K562 (cell line): ENCODE measurements around the gene STK32C. TPM values are rescaled to one million over a fixed set of nuclear protein-coding genes. Genes with fewer than 3 reads are reported as not detected.

Source experiments
- ATAC-seq: fragments of 200-7000 bp; cut with Tn5 transposase; 3 replicates; pipeline ENCODE4 v1.9.1; 2020; ENCODE audit warnings: moderate library complexity
- BruUV-seq: library from RNA; stranded (reverse); fragments of 400-500 nt; replicated peaks from 2 replicates; lab custom pipeline; 2021; lab: Mats Ljungman, UMichigan
- CTCF ChIA-PET: fragments of 300-600 bp; formaldehyde crosslinking; extraction: SDS; loops from one replicate; lab custom pipeline; 2021; ENCODE audit warnings: low intra/inter-chr PET ratio; lab: Yijun Ruan, JAX
- POLR2A ChIA-PET: fragments of 300-600, 350-650 bp; sonication (Branson Sonifier 250); formaldehyde crosslinking; extraction: SDS; loops from one replicate; lab custom pipeline; 2021; ENCODE audit warnings: antibody characterized with exemption, inconsistent platforms; lab: Yijun Ruan, JAX
- DNase-seq, 4 experiments: peaks; one replicate each; pipeline versions ENCODE4 v3.0.0 to v3.0.0-alpha.2; 2011 to 2018; ENCODE audit warnings: low spot score in 3 of 4, mixed read lengths in 3 of 4; ENCODE audit errors: extremely low read depth in 1 of 4
- FAIRE-seq: peaks from 2 replicates; lab custom pipeline; 2011; peaks lifted over from hg19 to GRCh38; lab: Jason Lieb, UNC
- H2AFZ ChIP-seq: 2 replicates; pipeline ENCODE4 v1.6.0; 2011; ENCODE audit warnings: low read depth, low read length, control low read depth, inconsistent platforms
- H3K27ac ChIP-seq: fragments of 200-600 bp; 3 replicates; pipeline ENCODE4 v1.8.0; 2011; ENCODE audit warnings: low read depth, mild to moderate bottlenecking, control low read depth, inconsistent platforms, low read length, moderate library complexity, mixed read lengths; ENCODE audit errors: extremely low read depth
- H3K27me3 ChIP-seq, 2 experiments: fragments of 300-600 bp in 1 of 2; 2 replicates in 1 of 2; 3 replicates in 1 of 2; pipeline versions ENCODE4 v1.6.0 to v1.8.0; 2011; ENCODE audit warnings: inconsistent platforms in 2 of 2, low read length in 2 of 2, mild to moderate bottlenecking in 1 of 2, mixed read lengths in 1 of 2, moderate library complexity in 1 of 2; ENCODE audit not compliant: control insufficient read depth in 2 of 2, insufficient read depth in 2 of 2
- H3K36me3 ChIP-seq: fragments of 300-600 bp; 3 replicates; pipeline ENCODE4 v1.8.0; 2011; ENCODE audit warnings: mild to moderate bottlenecking, low read length, inconsistent platforms; ENCODE audit not compliant: control insufficient read depth, insufficient read depth
- H3K4me1 ChIP-seq, 2 experiments: fragments of 200-600 bp in 1 of 2; replicated peaks in 1 of 2; 2 replicates in 1 of 2; 3 replicates in 1 of 2; pipeline versions ENCODE4 v1.5.1 to v1.8.0; 2011; ENCODE audit warnings: inconsistent platforms in 2 of 2, low read length in 2 of 2, mild to moderate bottlenecking in 1 of 2, mixed read lengths in 1 of 2, moderate library complexity in 1 of 2; ENCODE audit not compliant: control insufficient read depth in 2 of 2, insufficient read depth in 2 of 2
- H3K4me2 ChIP-seq: 2 replicates; pipeline ENCODE4 v1.6.1; 2011; ENCODE audit warnings: low read length, control low read depth, inconsistent platforms, mixed read lengths; ENCODE audit not compliant: insufficient read depth
- H3K4me3 ChIP-seq: fragments of 200-600 bp; sonication (generic), shearing (Covaris generic); 2 replicates; pipeline ENCODE4 v1.5.1; 2016; ENCODE audit warnings: control low read depth, inconsistent platforms
- H3K79me2 ChIP-seq: fragments of 200-600 bp; 3 replicates; pipeline ENCODE4 v1.8.0; 2011; ENCODE audit warnings: low read length, inconsistent platforms; ENCODE audit not compliant: control insufficient read depth, insufficient read depth
- H3K9ac ChIP-seq, 2 experiments: 2 replicates each; pipeline versions ENCODE4 v1.6.0 to v1.6.1; 2011; ENCODE audit warnings: low read depth in 2 of 2, low read length in 2 of 2, control low read depth in 1 of 2, inconsistent platforms in 1 of 2, mild to moderate bottlenecking in 1 of 2, mixed read lengths in 1 of 2; ENCODE audit not compliant: insufficient read depth in 1 of 2
- H3K9me1 ChIP-seq: one replicate; pipeline ENCODE4 v1.6.0; 2011; ENCODE audit warnings: inconsistent platforms, mild to moderate bottlenecking, low read length, moderate library complexity; ENCODE audit not compliant: control insufficient read depth, insufficient read depth
- H3K9me3 ChIP-seq: replicated peaks from 2 replicates; pipeline ENCODE4 v1.5.1; 2011; ENCODE audit warnings: low read depth, low read length, inconsistent platforms; ENCODE audit not compliant: control insufficient read depth, insufficient read depth
- H4K20me1 ChIP-seq: replicated peaks from 2 replicates; pipeline ENCODE4 v1.6.1; 2011; ENCODE audit warnings: low read length, inconsistent platforms, mixed read lengths; ENCODE audit not compliant: control insufficient read depth, insufficient read depth
- CC2D1A ChIP-seq: fragments of 450-650 bp; IDR thresholded peaks from 2 replicates; pipeline ENCODE4 v1.6.1; 2017; ENCODE audit warnings: mild to moderate bottlenecking
- IRF9 ChIP-seq: fragments of 450-650 bp; IDR thresholded peaks from 2 replicates; pipeline ENCODE4 v1.6.1; 2016; ENCODE audit warnings: missing biosample characterization, missing genetic modification characterization
- NR4A1 ChIP-seq, 2 experiments: fragments of 250-450 bp in 1 of 2; fragments of 450-650 bp in 1 of 2; sonication (Bioruptor Pico) in 1 of 2; IDR thresholded peaks; 2 replicates each; pipeline versions ENCODE4 v1.4.0 to v1.6.1; 2016 to 2020; ENCODE audit warnings: mild to moderate bottlenecking in 2 of 2, missing compliant biosample characterization in 1 of 2, missing genetic modification characterization in 1 of 2, moderate library complexity in 1 of 2
- PKNOX1 ChIP-seq: fragments of 450-650 bp; IDR thresholded peaks from 2 replicates; pipeline ENCODE4 v1.6.1; 2016
- POLR3A ChIP-seq: IDR thresholded peaks from 2 replicates; pipeline ENCODE4 v1.6.1; 2011; ENCODE audit warnings: borderline replicate concordance, mild to moderate bottlenecking, moderate library complexity; ENCODE audit not compliant: insufficient read length, insufficient read depth; ENCODE audit errors: extremely low read depth
- POLR3G ChIP-seq: IDR thresholded peaks from 2 replicates; pipeline ENCODE4 v1.6.1; 2011; ENCODE audit not compliant: insufficient read length, insufficient replicate concordance; ENCODE audit errors: extremely low read depth
- SNIP1 ChIP-seq: fragments of 450-650 bp; IDR thresholded peaks from 2 replicates; pipeline ENCODE4 v1.7.1; 2017; ENCODE audit warnings: low read depth, mild to moderate bottlenecking
- SOX6 ChIP-seq: fragments of 450-650 bp; IDR thresholded peaks from 2 replicates; pipeline ENCODE4 v1.6.1; 2014; ENCODE audit warnings: mild to moderate bottlenecking
- UBTF ChIP-seq, 2 experiments: IDR thresholded peaks; 2 replicates each; pipeline ENCODE4 v1.6.1; 2012; ENCODE audit warnings: improper control_type of control experiment in 2 of 2, low read depth in 2 of 2, low read length in 2 of 2, borderline replicate concordance in 1 of 2
- ZBTB8A ChIP-seq: fragments of 450-650 bp; IDR thresholded peaks from 2 replicates; pipeline ENCODE4 v1.6.1; 2018; ENCODE audit warnings: mild to moderate bottlenecking, moderate library complexity; ENCODE audit not compliant: partially characterized antibody
- ZNF717 ChIP-seq: fragments of 250-450 bp; sonication (Bioruptor Pico); IDR thresholded peaks from 2 replicates; pipeline ENCODE4 v1.5.0; 2021
- WGBS: fragments of 100-300 bp; shearing (Covaris generic); methylation state at CpG from one replicate; pipeline ENCODE4 v1.1.6; 2016; ENCODE audit warnings: low coverage, mixed read lengths; ENCODE audit not compliant: insufficient coverage; ENCODE audit errors: missing lambda C conversion rate; 5-methylcytosine and 5-hydroxymethylcytosine counted together
- in situ Hi-C: fragments of 300-500 bp; cut with MboI; formaldehyde crosslinking; loops from 4 replicates; pipeline ENCODE4 v1.15.0; 2018; ENCODE audit warnings: inconsistent platforms, mixed read lengths
- intact Hi-C: fragments of 100-400 bp; cut with micrococcal nuclease; formaldehyde crosslinking; loops from 2 replicates; pipeline ENCODE4 v1.14.2; 2022
- polyA plus RNA-seq, 8 experiments: library from polyadenylated mRNA; depleted of rRNA in 4 of 8; stranded (reverse) in 5 of 8; unstranded in 3 of 8; fragments of >200 nt; fragmentation: Nextera tagmentation in 2 of 8; fragmentation: Illumina TruSeq in 1 of 8; extraction: Ambion mirVana in 2 of 8; extraction: Trizol in 1 of 8; gene quantifications; 2 replicates each; pipeline versions ENCODE4 v1.2.1 to v1.2.3, GENCODE V29; 2011 to 2014; ENCODE audit warnings: inconsistent platforms in 1 of 8, missing spikeins in 1 of 8
- total RNA-seq, 7 experiments: library from RNA; depleted of rRNA in 6 of 7; stranded (reverse); fragments of >200 nt in 6 of 7; fragmentation: Illumina TruSeq in 2 of 7; extraction: Trizol in 2 of 7; gene quantifications; 2 replicates each; pipeline versions ENCODE4 v1.2.1 to v1.2.3, GENCODE V29; 2011 to 2021; ENCODE audit warnings: low replicate concordance in 1 of 7

STK32C gene
- total and polyA plus RNA-seq, 9 of the 15 experiments (the other 6 are each of a cell fraction or from before 2014, with no cell fraction given), result 1.5 to 20.9 (median 6.5) TPM

- no peaks in the 10 kb centered on the region for H3K79me2 ChIP-seq
- POLR2A ChIA-PET, result no interaction called here
- no peaks in the 10 kb centered on the region for H3K9me1 ChIP-seq
- H3K27me3 ChIP-seq, result no peaks in the 10 kb centered on the region
- H3K4me1 ChIP-seq, result peaks cover 7 to 16% of the 10 kb centered on the region in 2 experiments; a peak in 4 of 5 replicates
- ATAC-seq (no peak), DNase-seq (no peak), FAIRE-seq (no peak)
- no peak overlapping the region for H2AFZ ChIP-seq
- CTCF ChIA-PET, result no interaction called here
- H3K36me3 ChIP-seq, result no peaks in the 10 kb centered on the region
- H3K9ac ChIP-seq, result no peak overlapping the region
- no peak overlapping the region for H3K4me2 ChIP-seq
- in situ Hi-C loops (no loop called here), intact Hi-C loops (no loop called here)
- TF ChIP-seq SOX6, result no peak
- TF ChIP-seq IRF9 (tag), result no peak
- no peak for TF ChIP-seq CC2D1A
- no peak for TF ChIP-seq POLR3G
- TF ChIP-seq UBTF (IDR thresholded peaks at IDR 0.05; ENCODE audit: borderline replicate concordance in 1 of 2, low read depth in 2 of 2, low read length in 2 of 2), result no peak
- no peak for TF ChIP-seq SNIP1
- no peak for TF ChIP-seq POLR3A
- no peak for TF ChIP-seq PKNOX1
- no peak for TF ChIP-seq NR4A1 (CRISPR knock-in tag; IDR thresholded peaks at IDR 0.05)
- TF ChIP-seq NR4A1 (tag; IDR thresholded peaks at IDR 0.05), result no peak
- no peak for TF ChIP-seq ZNF717
- no peak for TF ChIP-seq ZBTB8A
- no peaks in the 10 kb centered on the region for H4K20me1 ChIP-seq
- WGBS, result 71% methylated on average over 6 of the region's 6 CpGs
- no peak overlapping the region for H3K4me3 ChIP-seq
- no peaks in the 10 kb centered on the region for H3K9me3 ChIP-seq
- no peak overlapping the region for H3K27ac ChIP-seq
- no TSS peak for BruUV-seq
Measured at GRCh38 chr10:132341017-132341416, 33.3 kb upstream of the STK32C start.
